GM18526 (cell line): ENCODE results near the gene GABRR2.

Experiments used
- POLR2A ChIP-seq: IDR thresholded peaks from 3 replicates; pipeline ENCODE4 v1.6.1; 2011; ENCODE audit not compliant: insufficient read length; ENCODE audit errors: extremely low read depth

Gene GABRR2

GRCh38 chr6:89221971-89222711, 93.0 kb downstream of the GABRR2 start:
- no peak for TF ChIP-seq POLR2A

- no peak for TF ChIP-seq POLR2A
Measured at GRCh38 chr6:89221129-89221528, 94.0 kb downstream of the GABRR2 start.

GRCh38 chr6:89217299-89217910, 97.7 kb downstream of the GABRR2 start, which contains the start of gene GABRR1:
Gene GABRR1, minus strand, starts transcription at chr6:89217358. Its CDS starts 36 bp downstream, at chr6:89217322.
- TF ChIP-seq POLR2A = no peak

GRCh38 chr6:89216411-89216810, 98.7 kb downstream of the GABRR2 start:
- TF ChIP-seq POLR2A = no peak

GRCh38 chr6:89215391-89215790, 99.7 kb downstream of the GABRR2 start:
- TF ChIP-seq POLR2A = no peak

GRCh38 chr6:89214197-89214596, 100.9 kb downstream of the GABRR2 start:
- no peak for TF ChIP-seq POLR2A

- no peak for TF ChIP-seq POLR2A
Measured at GRCh38 chr6:89212472-89212871, 102.6 kb downstream of the GABRR2 start.

GRCh38 chr6:89209457-89209856, 105.6 kb downstream of the GABRR2 start:
- no peak for TF ChIP-seq POLR2A

- no peak for TF ChIP-seq POLR2A
Measured at GRCh38 chr6:89208551-89208950, 106.5 kb downstream of the GABRR2 start.
